H1 (cell line): Measurements from ENCODE around the gene PHLDA2. TPM values are rescaled to one million over a fixed set of nuclear protein-coding genes. Genes with fewer than 3 reads are reported as not detected.

Source experiments
- CTCF ChIA-PET: fragments of 300-600 bp; sonication (Branson Sonifier 250); formaldehyde crosslinking; loops from one replicate; lab custom pipeline; 2021; ENCODE audit not compliant: partially characterized antibody; lab: Charles Lee
- POLR2A ChIA-PET: fragments of 300-600 bp; sonication (Branson Sonifier 250); formaldehyde crosslinking; loops from one replicate; lab custom pipeline; 2021; ENCODE audit warnings: inconsistent platforms; ENCODE audit not compliant: partially characterized antibody; lab: Charles Lee
- DNase-seq, 2 experiments: peaks; one replicate each; pipeline versions ENCODE4 v3.0.0 to v3.0.0-alpha.2; 2010 to 2022; ENCODE audit warnings: low spot score in 2 of 2, low read depth in 1 of 2, mixed read lengths in 1 of 2
- FAIRE-seq: peaks from 2 replicates; lab custom pipeline; 2011; peaks lifted over from hg19 to GRCh38; lab: Jason Lieb, UNC
- H2AFZ ChIP-seq: 2 replicates; pipeline ENCODE4 v1.8.1; 2012; ENCODE audit warnings: low read length, inconsistent platforms
- H2AK5ac ChIP-seq: 2 replicates; pipeline ENCODE4 v1.6.1; 2013; ENCODE audit warnings: low read depth, low read length
- H2BK120ac ChIP-seq: replicated peaks from 2 replicates; pipeline ENCODE3; 2013; ENCODE audit warnings: low read depth, low read length, inconsistent platforms
- H2BK12ac ChIP-seq: 2 replicates; pipeline ENCODE4 v1.6.1; 2013; ENCODE audit warnings: low read depth, low read length
- H2BK15ac ChIP-seq: 2 replicates; pipeline ENCODE4 v1.6.1; 2013; ENCODE audit warnings: low read length
- H2BK20ac ChIP-seq: 2 replicates; pipeline ENCODE4 v1.6.1; 2013; ENCODE audit warnings: low read length
- H2BK5ac ChIP-seq: 2 replicates; pipeline ENCODE4 v1.6.1; 2013; ENCODE audit warnings: low read depth, low read length
- H3K14ac ChIP-seq: 2 replicates; pipeline ENCODE4 v1.6.1; 2013; ENCODE audit warnings: inconsistent platforms; ENCODE audit not compliant: insufficient read length
- H3K18ac ChIP-seq: 2 replicates; pipeline ENCODE4 v1.6.1; 2013; ENCODE audit warnings: low read length; ENCODE audit errors: extremely low read depth
- H3K23ac ChIP-seq: 2 replicates; pipeline ENCODE4 v1.6.1; 2013; ENCODE audit warnings: inconsistent platforms; ENCODE audit not compliant: insufficient read length
- H3K23me2 ChIP-seq: 2 replicates; pipeline ENCODE4 v1.6.1; 2013; ENCODE audit warnings: low read depth, low read length
- H3K27ac ChIP-seq: 2 replicates; pipeline ENCODE4 v1.6.1; 2011; ENCODE audit warnings: low read depth, low read length, inconsistent platforms
- H3K27me3 ChIP-seq, 4 experiments: replicated peaks in 1 of 4; 1 replicate in 1 of 4; 2 replicates in 3 of 4; pipeline versions ENCODE4 v1.6.1 to v1.8.1; 2011 to 2013; ENCODE audit warnings: low read length in 3 of 4, mild to moderate bottlenecking in 3 of 4, inconsistent platforms in 2 of 4, mixed read lengths in 2 of 4, moderate library complexity in 1 of 4; ENCODE audit not compliant: control insufficient read depth in 3 of 4, insufficient read depth in 3 of 4; ENCODE audit errors: extremely low read depth in 1 of 4
- H3K36me3 ChIP-seq, 4 experiments: 2 replicates each; pipeline versions ENCODE4 v1.6.1 to v1.8.1; 2011 to 2013; ENCODE audit warnings: mild to moderate bottlenecking in 4 of 4, low read length in 3 of 4, moderate library complexity in 2 of 4, control low read depth in 1 of 4, inconsistent platforms in 1 of 4; ENCODE audit not compliant: insufficient read depth in 4 of 4, control insufficient read depth in 2 of 4
- H3K4ac ChIP-seq: replicated peaks from 2 replicates; pipeline ENCODE3; 2013; ENCODE audit warnings: low read length, low read depth, mixed read lengths, inconsistent platforms; ENCODE audit not compliant: insufficient read length
- H3K4me1 ChIP-seq, 4 experiments: replicated peaks in 1 of 4; 1 replicate in 1 of 4; 2 replicates in 3 of 4; pipeline versions ENCODE4 v1.6.1 to v1.8.1; 2011 to 2013; ENCODE audit warnings: low read length in 3 of 4, inconsistent platforms in 2 of 4, mixed read lengths in 1 of 4; ENCODE audit not compliant: insufficient read depth in 4 of 4, control insufficient read depth in 3 of 4
- H3K4me2 ChIP-seq, 2 experiments: 2 replicates each; pipeline versions ENCODE4 v1.6.1 to v1.8.1; 2011 to 2013; ENCODE audit warnings: low read depth in 2 of 2, low read length in 2 of 2, control low read depth in 1 of 2, inconsistent platforms in 1 of 2, mild to moderate bottlenecking in 1 of 2; ENCODE audit not compliant: insufficient read depth in 1 of 2
- H3K4me3 ChIP-seq, 4 experiments: fragments of 200-600, 300-600 bp in 1 of 4; sonication (generic), shearing (Covaris generic), sonication (Bioruptor Twin) in 1 of 4; 2 replicates each; pipeline versions ENCODE4 v1.5.1 to v1.8.1; 2011 to 2016; ENCODE audit warnings: low read length in 4 of 4, low read depth in 3 of 4, control low read depth in 2 of 4, inconsistent platforms in 2 of 4, mild to moderate bottlenecking in 2 of 4, mixed read lengths in 1 of 4, moderate library complexity in 1 of 4; ENCODE audit not compliant: insufficient read depth in 2 of 4; ENCODE audit errors: extremely low read depth in 1 of 4
- H3K56ac ChIP-seq: replicated peaks from 2 replicates; pipeline ENCODE3; 2013; ENCODE audit warnings: low read depth, mild to moderate bottlenecking, mixed read lengths, low read length, inconsistent platforms; ENCODE audit not compliant: insufficient read length
- H3K79me1 ChIP-seq: 2 replicates; pipeline ENCODE4 v1.6.1; 2013; ENCODE audit warnings: low read depth, low read length, control low read depth
- H3K79me2 ChIP-seq, 2 experiments: 2 replicates each; pipeline versions ENCODE4 v1.6.1 to v1.8.1; 2012 to 2013; ENCODE audit warnings: low read length in 2 of 2, mild to moderate bottlenecking in 2 of 2, inconsistent platforms in 1 of 2; ENCODE audit not compliant: insufficient read depth in 2 of 2, control insufficient read depth in 1 of 2
- H3K9ac ChIP-seq, 4 experiments: replicated peaks in 1 of 4; 1 replicate in 1 of 4; 2 replicates in 3 of 4; pipeline versions ENCODE4 v1.6.1 to v1.8.1; 2011 to 2013; ENCODE audit warnings: low read depth in 3 of 4, low read length in 3 of 4, control low read depth in 2 of 4, mild to moderate bottlenecking in 2 of 4, moderate library complexity in 2 of 4, inconsistent platforms in 1 of 4; ENCODE audit errors: extremely low read depth in 1 of 4
- H3K9me3 ChIP-seq, 2 experiments: 2 replicates each; pipeline versions ENCODE4 v1.6.1 to v1.8.1; 2012 to 2013; ENCODE audit warnings: mild to moderate bottlenecking in 2 of 2, moderate library complexity in 2 of 2, control low read depth in 1 of 2, inconsistent platforms in 1 of 2, low read depth in 1 of 2, low read length in 1 of 2, mixed read lengths in 1 of 2; ENCODE audit not compliant: insufficient read depth in 2 of 2
- H4K20me1 ChIP-seq, 2 experiments: replicated peaks in 1 of 2; 2 replicates each; pipeline versions ENCODE3 to v1.8.1; 2011 to 2013; ENCODE audit warnings: inconsistent platforms in 2 of 2, low read length in 2 of 2, mild to moderate bottlenecking in 1 of 2; ENCODE audit not compliant: insufficient read depth in 2 of 2, control insufficient read depth in 1 of 2
- H4K5ac ChIP-seq: 2 replicates; pipeline ENCODE4 v1.6.1; 2013; ENCODE audit warnings: low read length, low read depth, mixed read lengths, inconsistent platforms; ENCODE audit not compliant: insufficient read length
- H4K8ac ChIP-seq: 2 replicates; pipeline ENCODE4 v1.8.0; 2013; ENCODE audit warnings: mild to moderate bottlenecking, moderate library complexity, low read length, inconsistent platforms; ENCODE audit not compliant: insufficient read depth; ENCODE audit errors: extremely low read depth
- H4K91ac ChIP-seq: replicated peaks from 2 replicates; pipeline ENCODE3; 2013; ENCODE audit warnings: low read length, mixed read lengths, inconsistent platforms; ENCODE audit not compliant: insufficient read length
- CBX8 ChIP-seq: fragments of 300-800, 300-1000 bp; sonication (generic); IDR thresholded peaks from 2 replicates; pipeline ENCODE4 v1.7.1; 2016; ENCODE audit warnings: low read depth, low read length, borderline replicate concordance
- CEBPB ChIP-seq: IDR thresholded peaks from 2 replicates; pipeline ENCODE4 v1.6.1; 2012; ENCODE audit warnings: low read depth, low read length
- CHD2 ChIP-seq: IDR thresholded peaks from 2 replicates; pipeline ENCODE4 v1.6.1; 2012; ENCODE audit warnings: low read length, improper control_type of control experiment
- GTF2F1 ChIP-seq: IDR thresholded peaks from 2 replicates; pipeline ENCODE4 v1.6.1; 2012; ENCODE audit warnings: low read depth, low read length, improper control_type of control experiment, borderline replicate concordance
- HDAC6 ChIP-seq: IDR thresholded peaks from one replicate; pipeline ENCODE4 v1.7.1; 2012; ENCODE audit warnings: low read depth, mild to moderate bottlenecking, inconsistent platforms, low read length, moderate library complexity
- JUN ChIP-seq: IDR thresholded peaks from 2 replicates; pipeline ENCODE4 v1.6.1; 2011; ENCODE audit warnings: low read depth, mild to moderate bottlenecking, improper control_type of control experiment, low read length
- WGBS, 2 experiments: shearing (Covaris generic) in 1 of 2; methylation state at CpG; one replicate each; pipeline versions ENCODE4 v1.1.6 to v1.1.7; 2013 to 2015; ENCODE audit warnings: low lambda C conversion rate in 2 of 2, mixed read lengths in 2 of 2, inconsistent platforms in 1 of 2, low coverage in 1 of 2, missing lambda C conversion rate in 1 of 2; ENCODE audit not compliant: insufficient replicate concordance in 2 of 2, insufficient coverage in 1 of 2, insufficient read length in 1 of 2; ENCODE audit errors: extremely low coverage in 1 of 2, missing lambda C conversion rate in 1 of 2; 5-methylcytosine and 5-hydroxymethylcytosine counted together
- polyA plus RNA-seq, 7 experiments: library from polyadenylated mRNA; depleted of rRNA in 3 of 7; stranded (reverse) in 5 of 7; unstranded in 2 of 7; fragments of >200 nt in 5 of 7; fragments of 200-250 nt in 2 of 7; gene quantifications; 1 replicate in 5 of 7; 2 replicates in 1 of 7; 4 replicates in 1 of 7; pipeline versions ENCODE4 v1.2.1 to v1.2.3, GENCODE V29; 2011 to 2013; ENCODE audit warnings: missing spikeins in 2 of 7, mixed read lengths in 2 of 7
- total RNA-seq: library from RNA; stranded (reverse); fragmentation: NEBNext Ultra II Directional; extraction: Animal tissue kit (Norgen Biotek cat#: 25700); gene quantifications from 2 replicates; pipeline ENCODE4 v1.2.1, GENCODE V29; 2021

PHLDA2 gene
- total and polyA plus RNA-seq, 2 of the 8 experiments (the other 6 are each of a cell fraction or from before 2014, with no cell fraction given), result 5.2 to 7.6 TPM

GRCh38 chr11:2931771-2932738 lies 2.8 kb upstream of the PHLDA2 start:
- H3K4ac ChIP-seq, result no peak overlapping the region
- H2BK15ac ChIP-seq, result 0 out of 2 replicates have a peak overlapping the region, but pooled peaks have one; percentile 81
- POLR2A ChIA-PET, result interaction anchor here (1.7 to 3.1 kb wide), 3 partner anchors 9 to 47 kb away, joined by 4 to 13 read pairs (median 12); no protein-coding TSS in a partner anchor
- H4K5ac ChIP-seq, result no peak overlapping the region
- peaks cover 0 to 2% of the 10 kb centered on the region in 2 experiments; a peak in 2 of 4 replicates for H3K9me3 ChIP-seq
- H2BK120ac ChIP-seq, result no peak overlapping the region
- no peak overlapping the region for H2BK12ac ChIP-seq
- no peak for DNase-seq
- no peak overlapping the region for H3K14ac ChIP-seq
- TF ChIP-seq GTF2F1 (no peak), HDAC6 (no peak), CEBPB (no peak), CBX8 (no peak), JUN (no peak), CHD2 (no peak)
- TF ChIP-seq, all 59 proteins: peak for 0
- H3K56ac ChIP-seq, result no peak overlapping the region
- peaks cover 0 to 9% of the 10 kb centered on the region in 2 experiments for H4K20me1 ChIP-seq
- no peak overlapping the region for H2BK5ac ChIP-seq
- H3K36me3 ChIP-seq, result no peaks in the 10 kb centered on the region
- no peaks in the 10 kb centered on the region for H3K79me1 ChIP-seq
- FAIRE-seq, result no peak
- no peak overlapping the region for H2BK20ac ChIP-seq
- no peaks in the 10 kb centered on the region for H3K79me2 ChIP-seq
- H3K4me2 ChIP-seq, result no peak overlapping the region
- H3K23ac ChIP-seq, result no peak overlapping the region
- H4K8ac ChIP-seq, result no peak overlapping the region
- H3K27ac ChIP-seq, result no peak overlapping the region
- H3K23me2 ChIP-seq, result peaks cover 8% of the 10 kb centered on the region; the same call in 1 of the 2 replicates
- peaks cover 0 to 13% (median 5%) of the 10 kb centered on the region in 4 experiments; a peak in 6 of 7 replicates for H3K4me1 ChIP-seq
- H4K91ac ChIP-seq, result no peak overlapping the region
- WGBS, 2 experiments, result 83% methylated on average over 9 of the region's 13 CpGs; no CpG with 5 or more reads in 1 of the 2 experiments
- CTCF ChIA-PET, result interaction anchor here (0.7 to 9.4 kb wide), 9 partner anchors 10 to 400 kb away, joined by 3 to 129 read pairs (median 5); partner anchors contain the start of gene CDKN1C
- peaks cover 25 to 30% (median 30%) of the 10 kb centered on the region in 4 experiments for H3K27me3 ChIP-seq
- H3K4me3 ChIP-seq, result no peak overlapping the region
- no peak overlapping the region; the same call in 1 of the 2 replicates for H3K18ac ChIP-seq
- H3K9ac ChIP-seq, result no peak overlapping the region
- 0 out of 2 replicates have a peak overlapping the region, but pooled peaks have one; percentile 4 for H2AK5ac ChIP-seq
- no peak overlapping the region for H2AFZ ChIP-seq
